Astrocyte (in vitro differentiated cells and primary cell): ENCODE measurements around the gene PCBP3.

Source experiments
- CTCF ChIP-seq: IDR thresholded peaks from 2 replicates; pipeline ENCODE4 v1.5.1; 2011; ENCODE audit warnings: low read depth, mild to moderate bottlenecking, inconsistent platforms, low read length, moderate library complexity; ENCODE audit not compliant: insufficient read depth
- EZH2 ChIP-seq: IDR thresholded peaks from 2 replicates; pipeline ENCODE4 v1.6.1; 2012; ENCODE audit warnings: mild to moderate bottlenecking, low read length, inconsistent platforms; ENCODE audit not compliant: insufficient read depth

GRCh38 chr21:45908536-45909237 is 265.2 kb downstream of the PCBP3 start:
- TF ChIP-seq CTCF = no peak
- no peak for TF ChIP-seq EZH2
